SHP77 (cell line): Measurements from ENCODE around the gene AGPS.
"Not testable (repeated sequence)": the region's sequence is repeated elsewhere in the genome, so short reads cannot be mapped to it uniquely, and the experiment has no call there.

Experiments used
- DNase-seq, 2 experiments: peaks; one replicate each; lab custom pipeline; 2025; lab: John Stamatoyannopoulos, UW

The AGPS gene

GRCh38 chr2:177419274-177419673 lies 26.7 kb downstream of the AGPS start:
- DNase-seq, result no peak

GRCh38 chr2:177422271-177422670 lies 29.7 kb downstream of the AGPS start:
- no peak for DNase-seq

GRCh38 chr2:177424120-177424519 lies 31.5 kb downstream of the AGPS start:
- DNase-seq, result not testable (repeated sequence)

- DNase-seq, result not testable (repeated sequence)
Measured at GRCh38 chr2:177424620-177425019, 32.0 kb downstream of the AGPS start.

GRCh38 chr2:177427316-177427715 lies 34.7 kb downstream of the AGPS start:
- no peak for DNase-seq

- not testable (repeated sequence) for DNase-seq
Measured at GRCh38 chr2:177427936-177428335, 35.4 kb downstream of the AGPS start.

- DNase-seq, result no peak
Measured at GRCh38 chr2:177429688-177430325, 37.2 kb downstream of the AGPS start.

GRCh38 chr2:177430411-177430810 lies 37.8 kb downstream of the AGPS start:
- DNase-seq, result no peak

- not testable (repeated sequence) for DNase-seq
Measured at GRCh38 chr2:177431111-177431725, 38.6 kb downstream of the AGPS start.

GRCh38 chr2:177432703-177433102 lies 40.1 kb downstream of the AGPS start:
- no peak for DNase-seq

GRCh38 chr2:177433402-177433801 lies 40.8 kb downstream of the AGPS start:
- no peak for DNase-seq

GRCh38 chr2:177434475-177434874 lies 41.9 kb downstream of the AGPS start:
- DNase-seq, result no peak

- no peak for DNase-seq
Measured at GRCh38 chr2:177445200-177445599, 52.6 kb downstream of the AGPS start.

- DNase-seq, result no peak
Measured at GRCh38 chr2:177448031-177448430, 55.5 kb downstream of the AGPS start.

GRCh38 chr2:177449159-177449558 lies 56.6 kb downstream of the AGPS start:
- no peak for DNase-seq

- no peak for DNase-seq
Measured at GRCh38 chr2:177455187-177455586, 62.6 kb downstream of the AGPS start.

GRCh38 chr2:177459756-177460155 lies 67.2 kb downstream of the AGPS start:
- not testable (repeated sequence) for DNase-seq

GRCh38 chr2:177460973-177461585 lies 68.5 kb downstream of the AGPS start:
- no peak for DNase-seq

- no peak for DNase-seq
Measured at GRCh38 chr2:177464549-177464948, 72.0 kb downstream of the AGPS start.

GRCh38 chr2:177465400-177466138 lies 73.0 kb downstream of the AGPS start:
- no peak for DNase-seq

GRCh38 chr2:177466337-177467195 lies 74.0 kb downstream of the AGPS start:
- no peak for DNase-seq

GRCh38 chr2:177467646-177468045 lies 75.1 kb downstream of the AGPS start:
- no peak for DNase-seq
